Endothelial cell of umbilical vein (primary cell): ENCODE data around the gene RER1.

Experiments
- CTCF ChIP-seq, 2 donors: IDR thresholded peaks; 1 replicate in 1 of 2; 2 replicates in 1 of 2; pipeline ENCODE4 v1.5.1; 2011; ENCODE audit warnings: low read length in 2 of 2, mild to moderate bottlenecking in 2 of 2, moderate library complexity in 2 of 2, control low read depth in 1 of 2, inconsistent platforms in 1 of 2, low read depth in 1 of 2; ENCODE audit not compliant: insufficient read depth in 1 of 2; ENCODE audit errors: extremely low read depth in 1 of 2
- EZH2 ChIP-seq: IDR thresholded peaks from 2 replicates; pipeline ENCODE4 v1.6.1; 2012; ENCODE audit warnings: borderline replicate concordance, low read depth, mild to moderate bottlenecking, moderate library complexity, low read length, inconsistent platforms; ENCODE audit not compliant: severe bottlenecking
- GATA2 ChIP-seq: IDR thresholded peaks from 2 replicates; pipeline ENCODE4 v1.7.0; 2011; ENCODE audit warnings: low read depth, mild to moderate bottlenecking, moderate library complexity, mixed read lengths, low read length; ENCODE audit not compliant: insufficient read length, insufficient read depth
- MYC ChIP-seq: IDR thresholded peaks from one replicate; pipeline ENCODE4 v1.6.1; 2011; ENCODE audit warnings: mild to moderate bottlenecking, low read depth, low read length
- POLR2A ChIP-seq: IDR thresholded peaks from 2 replicates; pipeline ENCODE4 v1.6.1; 2012; ENCODE audit warnings: low read depth, mild to moderate bottlenecking, control low read depth, low read length

GRCh38 chr1:2381741-2382620 lies 9.7 kb upstream of the RER1 start:
- TF ChIP-seq POLR2A (no peak), CTCF (IDR thresholded peaks at IDR 0.05; ENCODE audit: extremely low read depth in 1 of 2, insufficient read depth in 1 of 2, low read depth in 1 of 2, low read length in 2 of 2) (peak; percentile 95 to 97), EZH2 (no peak), MYC (no peak), GATA2 (no peak)
